Astrocyte of the cerebellum (primary cell): ENCODE results near the gene USP24.
"Not testable (repeated sequence)": the region's sequence is repeated elsewhere in the genome, so short reads cannot be mapped to it uniquely, and the experiment has no call there.

Experiments
- DNase-seq: peaks from one replicate; pipeline ENCODE4 v3.0.0-alpha.2; 2011; ENCODE audit warnings: low read depth
- H3K4me3 ChIP-seq: 2 replicates; pipeline ENCODE4 v1.5.1; 2011; ENCODE audit warnings: mild to moderate bottlenecking, low read depth, low read length, moderate library complexity
- in situ Hi-C: cut with HindIII; loops from 2 replicates; pipeline ENCODE4 v1.10.0; 2017; ENCODE audit warnings: low sequenced_read_pairs
- TF ChIP-seq, protein P1 (sequence below): IDR thresholded peaks from 2 replicates; pipeline ENCODE4 v1.5.1; 2012; ENCODE audit warnings: low read length, low read depth, moderate library complexity, mild to moderate bottlenecking; ENCODE audit errors: missing control alignments

The USP24 gene

DNA sequence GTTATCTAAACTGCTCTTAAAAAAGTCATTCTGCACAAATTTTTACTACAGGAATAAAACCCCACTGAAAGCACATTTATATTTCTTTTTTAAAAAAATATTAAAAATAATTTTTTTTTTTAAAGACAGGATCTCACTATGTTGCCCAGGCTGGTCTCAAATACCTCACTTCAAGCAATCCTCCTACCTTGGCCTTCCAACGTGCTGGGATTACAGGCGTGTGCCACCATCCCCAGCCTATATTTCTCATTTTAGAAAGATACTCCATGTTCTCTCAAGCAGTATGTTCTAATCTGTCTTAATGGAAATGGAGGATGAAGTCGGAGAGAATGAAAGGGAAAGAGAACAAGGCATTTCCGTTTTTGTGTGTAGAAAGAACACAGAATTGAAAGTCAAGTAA is 17.1 kb downstream of the USP24 start:
- no peak for DNase-seq
- H3K4me3 ChIP-seq, result no peak overlapping the region
- in situ Hi-C loops, result no loop called here
- TF ChIP-seq, protein P1, sequence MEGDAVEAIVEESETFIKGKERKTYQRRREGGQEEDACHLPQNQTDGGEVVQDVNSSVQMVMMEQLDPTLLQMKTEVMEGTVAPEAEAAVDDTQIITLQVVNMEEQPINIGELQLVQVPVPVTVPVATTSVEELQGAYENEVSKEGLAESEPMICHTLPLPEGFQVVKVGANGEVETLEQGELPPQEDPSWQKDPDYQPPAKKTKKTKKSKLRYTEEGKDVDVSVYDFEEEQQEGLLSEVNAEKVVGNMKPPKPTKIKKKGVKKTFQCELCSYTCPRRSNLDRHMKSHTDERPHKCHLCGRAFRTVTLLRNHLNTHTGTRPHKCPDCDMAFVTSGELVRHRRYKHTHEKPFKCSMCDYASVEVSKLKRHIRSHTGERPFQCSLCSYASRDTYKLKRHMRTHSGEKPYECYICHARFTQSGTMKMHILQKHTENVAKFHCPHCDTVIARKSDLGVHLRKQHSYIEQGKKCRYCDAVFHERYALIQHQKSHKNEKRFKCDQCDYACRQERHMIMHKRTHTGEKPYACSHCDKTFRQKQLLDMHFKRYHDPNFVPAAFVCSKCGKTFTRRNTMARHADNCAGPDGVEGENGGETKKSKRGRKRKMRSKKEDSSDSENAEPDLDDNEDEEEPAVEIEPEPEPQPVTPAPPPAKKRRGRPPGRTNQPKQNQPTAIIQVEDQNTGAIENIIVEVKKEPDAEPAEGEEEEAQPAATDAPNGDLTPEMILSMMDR, result no peak

DNA sequence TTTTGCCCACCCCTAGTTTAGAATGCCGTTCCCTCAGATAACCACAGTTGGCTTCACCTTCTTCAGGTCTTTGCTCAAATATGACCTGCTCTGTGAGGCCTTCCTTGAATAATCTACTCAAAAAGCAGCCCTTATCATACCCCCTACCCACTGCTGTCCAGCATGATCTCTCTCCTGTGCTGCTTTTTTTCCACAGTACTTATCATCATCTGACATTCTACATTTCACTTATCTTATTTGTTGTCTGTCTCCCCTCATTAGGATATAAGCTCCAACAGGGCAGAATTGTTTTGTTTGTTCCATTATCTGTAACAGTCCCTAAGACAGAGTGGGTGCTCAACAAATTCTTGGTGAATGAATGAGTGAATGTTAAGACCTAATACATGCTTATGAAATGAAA is 18.1 kb downstream of the USP24 start:
- no peak overlapping the region for H3K4me3 ChIP-seq
- TF ChIP-seq, protein P1, result no peak
- in situ Hi-C loops, result no loop called here
- no peak for DNase-seq

DNA sequence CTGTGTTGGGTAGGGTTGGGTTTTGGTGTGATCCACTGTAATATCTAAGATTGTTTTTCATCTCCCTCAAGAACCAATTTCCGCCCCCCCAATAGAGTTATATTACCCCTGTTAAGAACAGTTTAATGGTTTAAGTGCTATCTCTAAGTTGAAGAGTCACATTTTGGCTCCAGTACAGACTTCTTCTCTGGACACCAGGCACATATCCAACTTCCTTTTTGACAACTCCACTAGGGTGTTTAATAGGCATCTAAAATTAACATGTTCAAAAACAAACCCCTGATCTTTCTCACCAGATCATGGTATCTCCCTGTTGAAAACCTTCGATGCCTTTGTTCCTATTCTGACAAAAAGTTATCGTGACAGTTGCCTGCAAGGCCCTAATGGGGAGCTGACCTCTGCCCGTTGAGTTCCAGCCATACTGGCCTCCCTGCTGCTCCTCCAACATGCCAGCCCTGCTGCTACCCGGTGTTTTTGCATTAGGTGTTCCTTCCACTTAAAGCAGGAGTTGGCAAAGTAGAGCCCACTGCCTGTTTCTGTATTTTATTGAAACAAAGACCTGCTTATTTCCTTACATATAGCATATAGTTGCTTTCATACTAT is 18.6 kb downstream of the USP24 start:
- DNase-seq, result no peak
- TF ChIP-seq, protein P1, result no peak
- no peak overlapping the region for H3K4me3 ChIP-seq
- in situ Hi-C loops, result no loop called here

DNA sequence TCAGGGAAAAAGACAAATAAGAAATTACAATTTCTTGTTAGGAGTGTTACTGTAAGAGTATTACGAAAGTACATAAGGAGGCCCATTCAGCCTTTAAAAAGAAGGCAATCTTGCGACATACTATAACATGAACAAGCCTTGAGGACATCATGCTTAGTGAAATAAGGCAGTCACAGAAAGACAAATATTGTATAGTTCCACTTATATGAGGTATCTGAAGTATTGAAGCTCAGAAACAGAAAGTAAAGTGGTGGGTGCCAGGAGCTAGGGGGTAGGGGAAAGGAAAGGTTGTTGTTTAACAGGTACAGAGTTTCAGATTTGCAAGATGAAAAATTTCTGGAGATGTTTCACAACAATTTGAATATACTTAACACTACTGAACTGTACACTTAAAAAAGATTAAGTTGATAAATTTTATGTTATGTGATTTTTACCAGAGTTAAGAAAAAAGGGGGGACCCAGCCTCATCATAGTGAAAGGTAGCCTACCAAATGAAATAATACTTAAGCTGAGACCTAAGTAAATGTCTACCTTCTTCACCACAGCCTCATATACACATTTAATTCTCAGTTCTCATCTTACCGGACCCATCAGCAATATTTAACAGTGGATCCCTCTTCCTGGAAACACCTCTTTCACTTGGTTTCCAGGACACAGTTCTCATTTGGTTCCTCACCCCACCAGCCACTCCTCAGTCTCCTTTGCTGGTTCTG is 19.5 kb downstream of the USP24 start:
- TF ChIP-seq, protein P1, result no peak
- no peak for DNase-seq
- H3K4me3 ChIP-seq, result no peak overlapping the region
- in situ Hi-C loops, result no loop called here

DNA sequence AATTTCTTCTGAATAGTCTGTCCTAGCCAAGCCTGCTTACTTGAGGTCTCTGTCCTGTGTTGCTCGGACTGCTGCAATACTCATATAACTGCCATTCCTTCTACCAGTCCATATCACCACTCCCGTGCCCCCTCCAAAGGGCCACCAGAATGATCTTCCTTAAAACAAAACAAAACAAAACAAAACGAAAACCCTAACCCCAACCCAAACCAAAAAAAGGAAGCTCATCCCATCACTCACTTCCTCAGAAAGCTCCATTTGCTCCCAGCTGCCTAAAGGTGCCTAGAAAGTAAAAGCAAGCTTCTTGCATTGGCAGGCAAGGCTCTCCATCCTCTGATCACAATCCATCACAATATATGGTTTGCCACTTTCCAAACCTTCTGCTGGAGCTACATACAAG is 20.3 kb downstream of the USP24 start:
- in situ Hi-C loops, result no loop called here

DNA sequence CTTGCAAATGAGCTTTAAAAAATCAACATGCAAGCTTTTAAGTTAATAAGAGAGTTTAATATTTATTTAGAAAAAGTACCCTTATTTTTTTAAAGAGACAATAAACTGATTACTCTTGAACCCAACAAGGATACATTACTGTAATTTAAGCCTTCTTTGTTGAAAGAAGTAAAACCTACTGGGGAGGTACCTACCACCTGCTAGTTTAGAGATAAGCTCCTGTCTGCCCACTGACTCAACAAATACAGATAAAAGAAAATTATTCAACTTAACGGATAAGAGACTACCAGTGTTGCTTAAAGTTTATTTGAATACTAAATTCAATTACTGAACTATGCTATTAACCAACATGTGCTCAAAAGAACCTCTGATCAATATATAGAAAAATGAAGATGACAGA is 23.1 kb downstream of the USP24 start:
- H3K4me3 ChIP-seq, result no peak overlapping the region
- in situ Hi-C loops, result no loop called here
- no peak for DNase-seq
- TF ChIP-seq, protein P1, result no peak

More for the DNA sequence above, 20.3 kb downstream of the USP24 start:
- DNase-seq, result no peak
- TF ChIP-seq, protein P1, result no peak
- no peak overlapping the region for H3K4me3 ChIP-seq

DNA sequence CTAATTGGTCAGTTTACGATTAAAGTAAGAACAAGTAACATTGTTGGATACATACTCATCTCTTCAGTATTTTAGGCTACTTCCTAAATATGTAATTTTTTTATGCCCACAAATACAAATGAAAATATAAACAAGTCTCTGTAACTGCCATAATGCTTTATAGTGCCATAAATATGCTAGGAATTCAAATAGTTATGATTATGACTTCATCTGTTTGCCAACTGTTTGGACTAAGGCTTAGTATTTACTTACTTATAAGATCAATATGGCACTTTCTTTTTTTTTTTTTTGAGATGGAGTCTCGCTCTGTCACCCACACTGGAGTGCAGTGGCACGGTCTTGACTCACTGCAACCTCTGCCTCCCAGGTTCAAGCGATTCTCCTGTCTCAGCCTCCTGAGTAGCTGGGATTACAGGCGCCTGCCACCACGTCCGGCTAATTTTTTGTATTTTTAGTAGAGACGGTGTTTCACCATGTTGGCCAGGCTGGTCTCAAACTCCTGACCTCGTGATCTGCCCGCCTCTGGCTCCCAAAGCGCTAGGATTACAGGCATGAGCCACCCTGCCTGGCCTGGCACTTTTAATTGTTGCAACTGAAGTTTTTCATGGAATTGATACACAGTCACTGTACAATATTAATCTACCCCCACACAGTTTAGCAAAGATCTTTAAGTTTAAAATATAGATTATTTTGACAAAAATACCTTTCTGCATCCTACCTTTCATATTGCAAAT is 23.8 kb downstream of the USP24 start:
- in situ Hi-C loops, DNase-seq, H3K4me3 ChIP-seq: not testable (repeated sequence)
